SK-N-SH treated with all-trans-retinoic acid at 6 μM for 48 hours (cell line): Measurements from ENCODE around the gene NFIA.

Experiments
- ARNTL ChIP-seq: fragments of 450-650 bp; formaldehyde crosslinking; IDR thresholded peaks from 2 replicates; pipeline ENCODE4 v1.5.0; 2020; ENCODE audit warnings: low read depth, mild to moderate bottlenecking, moderate library complexity, borderline replicate concordance
- ISL1 ChIP-seq: fragments of 250-450 bp; sonication (Bioruptor Pico); IDR thresholded peaks from 2 replicates; pipeline ENCODE4 v2.1.2; 2022; ENCODE audit warnings: mild to moderate bottlenecking, moderate library complexity
- ZC3H10 ChIP-seq: fragments of 250-450 bp; sonication (Bioruptor Pico); IDR thresholded peaks from 2 replicates; pipeline ENCODE4 v1.5.1; 2021; ENCODE audit warnings: mild to moderate bottlenecking, moderate library complexity
- ZFP30 ChIP-seq: fragments of 450-650 bp; formaldehyde crosslinking; IDR thresholded peaks from 2 replicates; pipeline ENCODE4 v1.5.0; 2022; ENCODE audit warnings: mild to moderate bottlenecking, moderate library complexity

- TF ChIP-seq ZFP30 (CRISPR knock-in tag) (no peak), ZC3H10 (CRISPR knock-in tag) (no peak), ARNTL (CRISPR knock-in tag) (no peak), ISL1 (CRISPR knock-in tag) (peak; percentile 67)
These were observed 404.6 kb downstream of the NFIA start for GRCh38 chr1:61486783-61487536.
